GM21576 (cell line): ENCODE measurements around the gene CBR1.
"Not testable (repeated sequence)": the region's sequence is repeated elsewhere in the genome, so short reads cannot be mapped to it uniquely, and the experiment has no call there.

Source experiments
- ATAC-seq: cut with Tn5 transposase; IDR thresholded peaks from one replicate; pipeline ENCODE4 v1.9.1; 2021; ENCODE audit warnings: mild to moderate bottlenecking, moderate library complexity; ENCODE audit not compliant: unreplicated experiment

Gene CBR1

DNA sequence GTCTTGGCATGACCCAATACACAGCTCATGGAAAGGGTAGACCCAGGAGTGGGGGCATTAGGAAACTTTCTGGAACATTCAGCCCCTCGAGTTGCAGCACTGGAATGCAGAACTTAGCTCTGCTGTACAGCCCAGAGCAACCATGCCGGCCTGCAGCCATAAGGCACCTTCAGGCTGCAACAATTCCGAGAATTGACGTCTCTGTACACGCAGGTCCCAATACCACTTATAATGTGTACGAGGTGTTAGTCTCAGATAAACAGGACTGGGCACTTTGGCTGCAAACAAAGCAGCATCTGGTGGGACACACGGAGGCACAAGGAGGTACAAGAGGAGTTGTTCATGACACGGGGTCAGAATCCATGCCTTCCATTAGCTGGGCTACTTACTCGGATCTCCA is 7.9 kb downstream of the CBR1 start:
- no peak for ATAC-seq

DNA sequence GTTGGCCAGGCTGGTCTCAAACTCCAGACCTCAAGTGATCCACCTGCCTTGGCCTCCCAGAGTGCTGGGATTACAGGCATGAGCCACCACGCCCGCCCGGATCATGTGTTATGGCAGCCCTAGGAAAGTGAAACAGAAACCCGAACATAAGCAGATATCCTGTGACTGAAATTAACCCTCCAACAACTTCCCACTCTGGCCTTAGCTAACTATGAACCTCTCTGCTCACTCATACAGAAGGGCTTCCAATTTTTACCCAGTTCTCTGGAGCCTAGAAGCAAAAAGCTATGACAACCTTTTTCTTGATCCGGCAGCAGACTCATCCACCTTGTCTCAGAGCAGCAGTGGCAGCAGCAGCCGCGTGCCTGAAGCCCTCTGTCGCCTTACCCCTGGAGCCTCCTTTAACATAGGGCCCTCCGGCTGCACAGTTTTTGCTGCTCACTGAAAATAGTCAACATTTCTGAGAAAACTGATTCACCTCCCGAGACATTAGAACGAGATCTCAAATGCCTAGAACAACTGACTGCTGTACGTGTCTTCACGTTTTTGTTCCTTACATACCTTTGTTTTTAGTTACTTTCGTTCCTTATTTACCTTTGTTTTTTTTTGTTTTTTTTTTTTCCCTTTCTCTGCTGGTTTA is 9.3 kb downstream of the CBR1 start:
- ATAC-seq, result no peak

DNA sequence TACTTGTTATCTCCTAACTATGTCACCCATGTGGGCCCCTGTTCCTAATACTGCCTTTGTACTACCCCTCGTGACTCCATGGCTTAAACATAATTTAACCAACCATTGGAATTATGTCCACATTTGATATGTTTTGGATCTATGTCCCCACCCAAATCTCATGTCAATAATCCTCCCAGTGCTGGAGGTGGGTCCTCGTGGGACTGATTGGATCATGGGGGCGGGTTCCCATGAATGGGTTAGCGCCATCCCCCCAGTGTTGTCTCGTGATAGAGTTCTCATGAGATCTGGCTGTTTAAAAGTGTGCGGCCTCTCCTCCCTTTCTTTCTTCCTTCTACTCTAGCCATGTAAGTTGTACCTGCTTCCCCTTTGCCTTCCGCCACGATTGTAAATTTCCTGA is 9.8 kb downstream of the CBR1 start:
- no peak for ATAC-seq

DNA sequence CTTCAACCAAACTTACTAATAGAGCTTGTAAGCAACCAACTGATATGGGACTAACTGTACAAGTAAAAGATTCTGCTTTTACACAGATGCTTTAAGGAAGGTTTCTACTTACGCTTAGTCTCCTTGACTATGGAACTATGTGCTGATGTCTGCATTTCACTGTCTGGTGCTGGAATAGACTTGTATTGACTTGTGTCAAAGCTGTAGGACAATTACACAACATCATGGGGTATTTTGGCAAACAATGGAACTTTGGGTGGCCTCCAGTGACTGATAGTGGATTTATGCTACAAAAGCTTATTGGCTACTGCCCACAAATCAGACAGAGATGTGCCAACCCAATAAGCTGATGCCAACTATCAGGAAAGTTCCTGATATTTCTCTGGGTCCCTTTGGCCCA is 10.6 kb downstream of the CBR1 start:
- ATAC-seq, result no peak

DNA sequence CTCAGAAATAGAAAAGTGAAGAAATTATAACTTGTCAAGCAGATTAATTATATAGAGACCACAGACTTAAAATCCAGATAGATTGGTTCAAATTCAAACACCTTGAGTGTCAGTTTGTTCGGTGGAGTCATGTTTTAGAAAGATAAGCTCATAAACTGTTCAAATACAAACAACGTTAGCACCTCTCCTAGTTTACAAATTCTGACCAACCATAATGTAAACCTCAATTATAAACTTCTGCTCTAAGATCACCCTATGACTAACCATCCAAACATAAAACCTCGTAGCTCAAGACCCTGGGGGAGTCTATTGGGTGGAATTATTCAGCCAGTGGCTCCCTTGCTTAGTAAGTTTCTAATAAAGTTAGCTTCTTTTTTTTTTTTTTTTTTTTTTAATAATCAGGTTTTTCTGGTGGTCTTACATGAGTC is 12.4 kb downstream of the CBR1 start:
- ATAC-seq, result no peak

DNA sequence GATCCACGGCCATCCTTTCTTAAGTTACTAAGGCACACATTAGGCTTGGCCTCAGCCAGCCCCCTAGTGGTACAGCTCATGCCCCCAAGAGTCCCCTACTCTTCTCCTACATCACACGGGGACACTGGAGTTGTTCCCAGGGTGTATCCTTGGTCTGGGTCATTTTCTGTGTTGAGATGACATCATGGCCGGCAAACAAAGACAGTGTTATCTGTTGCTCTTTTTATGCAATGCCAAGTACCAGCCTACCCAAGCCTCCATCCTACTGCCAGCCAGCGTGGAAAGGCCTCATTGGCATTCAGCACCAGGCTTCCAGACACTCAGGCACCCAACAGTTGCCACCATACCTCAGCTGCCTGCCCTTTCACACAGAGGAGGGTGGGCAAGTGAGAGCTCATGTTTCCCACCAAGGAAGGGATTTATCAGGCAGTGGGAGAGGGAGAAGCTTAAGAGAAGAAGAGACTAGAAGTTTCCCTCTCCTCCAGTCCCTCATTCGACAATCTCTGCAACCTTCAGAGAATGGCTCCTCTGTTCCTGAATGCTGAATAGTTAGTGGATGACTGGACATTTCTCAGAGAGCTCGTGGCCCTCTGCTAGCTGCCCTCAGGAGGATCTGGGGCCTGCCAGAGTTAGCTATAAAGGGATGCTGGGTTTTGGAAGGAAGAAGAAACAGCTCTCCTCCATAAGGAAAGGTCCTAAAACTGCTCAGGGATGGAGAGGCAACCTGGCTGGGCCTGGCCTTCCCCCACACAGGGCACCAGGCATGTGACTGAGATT is 17.7 kb downstream of the CBR1 start:
- ATAC-seq, result no peak

DNA sequence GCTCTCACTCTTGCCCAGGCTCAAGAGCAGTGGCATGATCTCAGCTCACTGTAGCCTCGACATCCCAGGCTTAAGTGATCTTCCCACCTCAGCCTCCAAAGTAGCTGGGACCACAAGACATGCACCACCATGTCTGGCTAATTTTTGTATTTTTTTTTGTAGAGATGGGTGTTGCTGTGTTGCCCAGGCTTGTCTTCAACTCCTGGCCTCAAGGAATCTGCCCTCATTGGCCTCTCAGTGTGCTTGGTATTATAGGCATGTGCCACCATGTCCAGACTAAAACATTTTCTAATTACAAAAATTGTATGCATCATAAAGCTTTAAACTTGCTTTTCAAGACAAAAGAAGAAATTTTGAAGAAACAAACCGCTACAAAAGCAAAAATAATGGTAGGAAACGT is 20.1 kb downstream of the CBR1 start:
- no peak for ATAC-seq

DNA sequence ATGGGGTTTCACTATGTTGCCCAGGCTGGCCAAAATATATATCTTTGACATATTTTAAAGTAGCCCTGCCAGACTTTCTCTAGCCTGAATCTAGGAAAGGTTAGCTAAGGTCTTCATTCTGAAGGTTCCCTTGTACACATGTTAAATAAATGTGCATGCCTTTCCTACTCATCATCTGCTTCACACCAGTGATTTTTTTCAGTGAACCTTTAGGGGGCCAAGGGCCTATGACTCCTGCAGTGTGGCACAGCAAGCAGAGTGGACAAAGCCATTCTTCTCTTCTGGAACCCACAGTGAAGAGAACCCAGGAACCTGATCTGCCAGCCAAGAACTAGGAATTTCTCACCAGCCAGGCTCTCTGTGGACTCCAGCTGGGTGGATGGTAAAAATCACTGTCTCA is 22.9 kb downstream of the CBR1 start:
- no peak for ATAC-seq

DNA sequence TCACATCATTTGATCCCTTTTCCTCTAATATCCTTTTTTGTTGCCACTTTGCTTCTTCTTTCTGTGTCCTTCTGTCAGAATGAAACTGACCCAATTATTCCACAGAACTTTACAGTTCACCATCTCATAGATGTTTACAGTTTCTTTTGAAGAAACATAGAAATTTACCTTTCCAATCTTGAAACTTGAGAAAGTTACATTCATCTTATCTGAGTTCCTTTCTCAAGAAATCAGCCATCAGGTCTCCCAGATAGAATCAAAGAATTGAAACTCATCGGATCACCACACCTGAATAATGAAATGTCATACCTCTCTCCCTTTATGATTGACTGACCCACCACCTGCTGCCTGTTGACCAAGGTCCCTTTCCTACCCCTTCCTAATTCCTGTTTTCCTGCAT is 23.7 kb downstream of the CBR1 start:
- ATAC-seq, result no peak

DNA sequence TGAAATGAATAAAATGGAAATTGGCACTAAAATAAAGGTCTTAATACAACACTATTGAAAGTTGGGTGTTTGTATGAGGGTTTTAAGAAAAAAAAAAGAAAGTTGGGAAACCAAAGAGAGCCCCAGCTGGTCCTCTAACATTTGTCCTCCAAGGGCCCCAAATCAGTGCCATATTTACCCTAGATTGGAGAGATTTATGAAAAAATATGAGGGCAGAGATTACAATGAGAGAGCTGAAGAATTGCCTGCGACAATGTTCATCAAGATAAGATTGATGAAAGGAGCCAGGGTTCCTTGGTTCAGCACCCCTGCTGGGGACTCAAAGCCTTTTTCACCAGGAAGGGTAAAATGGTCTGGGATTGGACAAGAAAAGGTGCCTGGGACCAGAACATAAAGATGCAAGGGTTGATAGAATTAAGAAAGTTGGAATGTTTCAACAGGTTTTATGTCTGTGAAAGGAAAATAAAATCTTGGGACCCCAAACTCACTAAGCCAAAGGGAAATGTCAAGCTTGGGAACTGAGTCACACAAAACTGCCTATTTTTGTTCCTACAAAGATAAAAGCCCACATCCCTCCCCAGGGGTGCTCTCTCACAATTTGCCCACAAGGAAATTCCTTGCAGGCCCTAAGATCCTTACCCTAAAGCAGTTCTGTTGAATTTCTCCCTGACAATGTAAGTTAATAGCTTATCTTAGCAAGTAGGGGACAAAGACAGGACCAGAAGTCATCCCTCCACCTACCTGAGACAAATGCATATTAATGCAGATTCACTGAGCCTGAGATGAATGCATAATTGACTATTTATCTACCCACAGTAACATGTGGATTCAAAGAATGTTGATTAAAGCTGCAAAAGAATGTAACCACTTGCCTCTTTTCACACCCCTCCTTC is 26.8 kb downstream of the CBR1 start:
- ATAC-seq, result no peak

DNA sequence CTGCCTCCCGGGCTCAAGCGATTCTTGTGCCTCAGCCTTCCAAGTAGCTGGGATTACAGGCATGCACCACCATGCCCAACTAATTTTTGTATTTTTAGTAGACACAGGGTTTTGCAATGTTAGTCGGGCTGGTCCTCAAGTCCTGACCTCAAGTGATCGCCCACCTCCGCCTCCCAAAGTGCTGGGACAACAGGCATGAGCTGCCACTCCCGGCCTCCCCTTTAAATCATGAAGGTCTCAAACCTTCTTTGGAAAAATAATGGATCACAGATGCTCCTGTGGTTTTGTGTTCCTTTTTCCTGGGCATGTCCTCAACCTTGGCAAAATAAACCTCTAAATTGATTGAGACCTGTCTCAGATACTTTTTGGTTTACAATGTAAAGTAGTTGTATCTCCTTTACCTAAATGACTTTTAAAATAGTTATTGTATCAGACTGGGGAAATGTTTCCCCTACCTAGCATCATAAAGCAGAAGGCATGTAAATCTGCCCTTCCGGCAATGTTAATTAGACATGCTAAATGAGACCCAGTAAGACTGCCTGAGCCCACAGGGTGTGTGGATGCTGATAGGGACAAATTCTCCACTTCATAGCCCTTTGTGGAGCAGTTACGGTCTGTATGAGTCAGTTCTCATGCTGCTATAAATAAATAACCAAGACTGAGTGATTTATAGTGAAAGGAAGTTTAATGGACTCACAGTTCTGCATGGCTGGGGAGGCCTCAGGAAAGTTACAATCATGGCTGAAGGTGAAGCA is 27.8 kb downstream of the CBR1 start:
- ATAC-seq, result no peak

DNA sequence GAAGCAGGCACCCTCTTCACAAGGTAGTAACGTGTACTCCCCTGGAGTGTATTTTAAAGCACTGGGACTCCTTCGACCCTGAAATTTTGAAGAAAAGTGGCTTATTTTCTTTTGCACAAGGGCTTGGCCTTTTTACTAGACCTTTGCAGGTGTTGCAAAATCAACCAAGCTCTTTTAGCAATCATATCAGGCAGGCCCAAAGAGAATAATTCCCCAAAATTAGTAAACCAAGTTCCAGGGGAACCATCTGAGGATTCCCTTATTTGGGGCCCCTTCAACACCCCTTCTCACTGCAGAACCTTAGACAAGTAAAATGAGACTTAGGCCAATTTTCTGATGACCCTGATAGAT is 28.3 kb downstream of the CBR1 start:
- ATAC-seq, result no peak

DNA sequence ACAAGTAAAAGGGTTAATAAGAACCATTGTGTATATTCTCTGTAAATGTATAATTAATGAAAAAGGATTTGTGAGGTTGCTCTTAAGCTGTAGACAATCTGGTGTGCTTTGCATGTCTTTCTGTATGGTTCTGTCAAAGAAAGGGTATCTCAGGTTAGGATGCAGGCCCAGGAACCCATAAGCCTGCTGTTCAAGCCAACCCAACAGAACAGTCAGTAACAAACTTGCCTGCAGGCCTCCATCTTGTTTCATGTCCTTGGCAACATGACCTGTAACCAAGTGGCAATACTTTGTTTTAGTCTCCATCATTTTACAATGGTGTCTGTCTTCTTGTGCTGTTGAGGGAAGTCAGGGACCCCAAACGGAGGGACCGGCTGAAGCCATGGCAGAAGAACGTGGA is 29.2 kb downstream of the CBR1 start:
- no peak for ATAC-seq

DNA sequence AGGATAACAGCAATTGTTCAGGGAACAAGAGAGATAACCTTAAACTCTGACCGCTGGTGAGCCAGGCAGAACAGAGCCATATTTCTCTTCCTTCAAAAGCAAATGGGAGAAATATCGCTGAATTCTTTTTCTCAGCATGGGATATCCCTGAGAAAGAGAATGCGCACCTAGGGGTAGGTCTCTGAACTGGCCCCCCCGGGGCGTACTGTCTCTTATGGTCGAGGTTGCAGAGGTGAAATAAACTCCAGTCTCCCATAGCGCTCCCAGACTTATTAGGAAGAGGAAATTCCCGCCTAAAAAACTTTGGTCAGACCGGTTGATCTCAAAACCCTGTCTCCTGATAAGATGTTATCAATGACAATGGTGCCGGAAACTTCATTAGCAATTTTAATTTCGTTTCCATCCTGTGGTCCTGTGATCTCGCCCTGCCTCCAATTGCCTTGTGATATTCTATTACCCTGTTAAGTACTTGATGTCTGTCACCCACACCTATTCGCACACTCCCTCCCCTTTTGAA is 29.9 kb downstream of the CBR1 start:
- not testable (repeated sequence) for ATAC-seq

DNA sequence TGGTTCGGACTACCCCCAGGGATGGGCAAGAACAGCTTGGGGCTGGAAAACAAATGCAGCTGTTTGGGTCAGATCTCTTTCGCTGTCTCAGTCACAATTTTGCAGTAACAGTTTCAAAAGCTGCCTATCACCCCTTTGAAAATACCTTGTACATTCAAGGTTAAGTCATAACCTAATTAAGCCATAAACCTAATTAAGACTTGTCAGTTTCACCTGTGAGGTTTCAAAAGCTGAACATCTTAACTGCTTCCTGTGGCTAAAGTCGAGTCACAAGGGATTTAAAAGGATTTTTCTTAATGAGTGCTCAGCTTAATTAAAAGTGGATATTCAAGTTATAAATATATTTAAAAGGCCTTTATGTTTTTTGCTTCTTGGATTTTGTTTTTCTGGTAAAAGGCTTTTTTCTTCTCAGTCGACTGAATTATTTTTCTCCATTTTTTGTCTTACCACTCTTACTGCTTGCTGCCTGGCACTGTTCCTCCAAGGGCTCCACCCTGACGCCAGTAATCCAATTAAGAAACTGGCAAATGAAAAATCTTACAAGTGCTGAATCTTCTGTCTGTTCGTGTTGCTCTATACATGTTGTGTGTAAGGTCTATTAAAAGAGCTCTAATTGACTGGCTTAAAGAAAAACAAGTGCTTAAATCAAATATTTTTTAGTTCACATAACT is 31.3 kb downstream of the CBR1 start:
- no peak for ATAC-seq

DNA sequence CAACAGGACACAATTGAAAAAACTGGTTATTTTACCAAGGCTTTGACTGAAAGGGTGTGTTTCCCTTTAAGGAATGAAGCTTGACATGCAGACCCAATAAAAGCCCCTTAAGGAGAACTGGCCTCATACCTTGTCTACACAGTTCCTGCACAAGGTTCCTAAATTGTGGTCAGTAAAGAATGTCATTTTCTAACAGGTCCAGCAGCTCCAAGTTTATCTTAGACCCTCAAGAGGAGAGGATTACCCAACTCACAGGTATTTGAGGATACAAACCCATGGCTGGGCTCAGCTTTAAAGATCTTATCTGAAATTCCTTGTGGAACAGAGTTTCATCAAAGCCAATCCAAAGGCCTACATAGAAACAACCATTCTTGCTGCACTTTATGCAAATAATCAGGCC is 33.6 kb downstream of the CBR1 start:
- no peak for ATAC-seq

DNA sequence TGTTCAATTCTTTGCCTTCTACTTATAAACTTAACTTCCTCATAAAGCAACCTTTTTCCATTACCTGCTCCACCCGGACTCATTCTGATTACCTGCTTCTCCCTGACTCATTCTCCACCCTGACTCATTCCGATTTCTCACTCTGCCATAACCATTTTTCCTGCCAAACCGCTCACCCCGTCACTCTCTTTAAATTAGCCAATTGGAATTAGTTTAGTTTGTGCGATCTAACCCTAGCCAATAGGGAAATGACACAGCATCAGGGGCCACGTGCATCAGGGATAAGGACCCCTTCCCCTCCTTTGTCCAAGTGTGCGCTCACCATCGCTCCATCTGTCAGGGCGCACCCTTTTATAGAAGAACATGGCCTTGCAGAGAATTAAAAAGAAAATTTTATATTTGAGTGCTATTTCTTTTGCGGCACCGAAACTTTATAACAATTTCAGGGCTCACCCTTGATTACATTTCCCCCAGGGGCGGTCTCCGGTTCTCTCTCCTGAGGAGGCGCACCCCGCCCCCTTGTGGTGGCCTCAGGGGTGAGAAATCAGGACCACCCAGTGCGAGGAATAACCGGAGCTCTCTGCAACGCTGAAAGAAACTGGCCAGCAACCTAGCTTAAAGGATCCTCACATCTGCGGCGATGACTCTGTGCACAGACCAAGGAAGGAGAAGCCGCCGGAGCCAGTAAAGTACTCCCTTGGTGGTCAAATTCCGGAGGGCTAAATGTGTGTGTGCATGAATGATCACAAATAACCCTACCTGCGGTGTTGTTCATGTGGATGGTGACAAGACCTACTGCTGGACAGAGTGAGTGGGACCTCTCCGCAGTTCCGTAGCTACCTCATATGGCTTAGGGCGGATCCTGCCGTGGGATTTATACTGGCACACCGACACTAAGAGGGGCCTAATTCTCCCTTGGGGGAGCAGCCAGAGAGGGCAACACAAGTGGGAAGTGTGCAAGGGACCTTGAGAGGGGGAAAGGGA is 34.8 kb downstream of the CBR1 start:
- ATAC-seq, result no peak

DNA sequence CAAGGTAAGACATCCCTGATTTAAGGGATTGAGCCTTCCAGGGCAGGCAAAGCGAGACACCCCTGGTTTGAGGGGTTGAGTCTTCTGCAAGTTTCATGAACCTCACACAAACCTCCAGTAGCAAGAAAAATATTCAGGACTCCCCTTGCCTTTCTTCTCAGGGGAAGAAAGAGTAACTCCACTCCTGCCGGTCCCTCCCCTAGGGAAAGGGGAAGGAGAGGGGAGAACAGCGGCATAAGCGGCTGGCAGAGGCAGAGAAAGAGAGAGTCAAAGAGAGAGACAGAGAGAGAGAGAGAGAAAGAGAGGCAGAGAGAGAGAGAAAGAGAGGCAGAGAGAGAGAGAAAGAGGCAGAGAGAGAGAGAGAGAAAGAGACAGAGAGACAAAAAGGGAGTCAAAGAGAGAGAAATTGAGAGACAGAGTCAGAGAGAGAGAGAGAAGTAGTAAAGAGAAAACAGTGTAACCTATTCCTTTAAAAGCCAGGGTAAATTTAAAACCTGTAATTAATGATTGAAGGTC is 35.6 kb downstream of the CBR1 start:
- no peak for ATAC-seq

DNA sequence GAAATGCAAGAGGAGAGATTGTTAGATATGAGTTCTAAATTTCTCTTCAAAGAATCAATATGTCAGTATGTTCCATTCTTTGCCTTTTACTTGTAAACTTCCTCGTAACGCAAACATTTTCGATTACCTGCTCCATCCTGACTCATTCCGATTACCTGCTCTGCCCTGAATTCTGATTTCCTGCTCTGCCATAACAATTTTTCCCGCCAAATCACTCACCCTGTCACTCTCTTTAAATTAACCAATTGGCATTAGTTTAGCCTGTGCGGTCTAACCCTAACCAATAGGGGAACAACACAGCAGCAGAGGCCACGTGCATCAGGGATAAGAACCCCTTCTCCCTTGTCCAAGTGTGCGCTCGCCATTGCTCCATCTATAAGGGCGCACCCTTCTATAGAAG is 40.0 kb downstream of the CBR1 start:
- ATAC-seq, result no peak
